Nephron (organoid): ENCODE measurements around the gene CFD.

ENCODE experiments used
- H3K27ac Mint-ChIP-seq, 3 experiments: 2 replicates each; pipeline ENCODE4 v1.8.0; 2020; ENCODE audit warnings: mixed read lengths in 3 of 3, mild to moderate bottlenecking in 2 of 3, moderate library complexity in 1 of 3
- H3K27me3 Mint-ChIP-seq: 2 replicates; pipeline ENCODE4 v1.8.0; 2021; ENCODE audit warnings: low read depth, mild to moderate bottlenecking, moderate library complexity, mixed read lengths
- H3K36me3 Mint-ChIP-seq: 2 replicates; pipeline ENCODE4 v1.8.0; 2020; ENCODE audit warnings: low read depth, mixed read lengths
- H3K4me1 Mint-ChIP-seq: 2 replicates; pipeline ENCODE4 v1.8.0; 2020; ENCODE audit warnings: mixed read lengths
- H3K4me3 Mint-ChIP-seq, 3 experiments: 2 replicates each; pipeline ENCODE4 v1.8.0; 2020; ENCODE audit warnings: mild to moderate bottlenecking in 3 of 3, mixed read lengths in 3 of 3, moderate library complexity in 2 of 3
- H3K9me3 Mint-ChIP-seq: 2 replicates; pipeline ENCODE4 v1.8.0; 2020; ENCODE audit warnings: mixed read lengths
- CTCF ChIP-seq, 3 experiments: fragments of 200-600 bp; sonication (generic); IDR thresholded peaks; one replicate each; pipeline ENCODE4 v1.5.0; 2021; ENCODE audit warnings: antibody characterized with exemption in 3 of 3; ENCODE audit not compliant: unreplicated experiment in 3 of 3

Gene CFD

DNA sequence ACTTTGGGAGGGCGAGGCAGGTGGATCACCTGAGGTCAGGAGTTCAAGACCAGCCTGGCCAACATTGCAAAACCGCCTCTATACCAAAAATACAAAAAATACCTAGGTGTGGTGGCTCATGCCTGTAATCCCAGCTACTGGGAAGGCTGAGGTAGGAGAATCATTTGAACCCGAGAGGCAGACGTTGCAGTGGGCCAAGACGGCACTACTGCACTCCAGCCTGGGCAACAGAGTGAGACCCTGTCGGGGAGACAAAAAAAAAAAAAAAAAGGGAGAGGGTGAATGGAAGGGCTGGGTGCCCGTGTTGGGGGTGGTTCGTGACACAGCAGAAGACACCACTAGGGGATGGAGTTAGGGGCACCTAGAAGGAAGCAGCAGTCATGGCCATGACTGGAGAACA is 10.8 kb downstream of the CFD start:
- Mint-ChIP-seq H3K36me3 (peaks cover 27% of the 10 kb centered on the region), H3K27ac (peak overlapping the region in 1 of 3 experiments; percentile 59)

GRCh38 chr19:870963-871401 is 11.5 kb downstream of the CFD start:
- H3K9me3 Mint-ChIP-seq = no peaks in the 10 kb centered on the region
- peaks cover 11% of the 10 kb centered on the region for H3K4me1 Mint-ChIP-seq
- H3K4me3 Mint-ChIP-seq = no peak overlapping the region
- H3K27ac Mint-ChIP-seq = no peak overlapping the region
- H3K27me3 Mint-ChIP-seq = no peaks in the 10 kb centered on the region
- H3K36me3 Mint-ChIP-seq = peaks cover 28% of the 10 kb centered on the region
- no peak for TF ChIP-seq CTCF (IDR thresholded peaks at IDR 0.05; ENCODE audit: unreplicated experiment in 3 of 3)

More for the DNA sequence above, 10.8 kb downstream of the CFD start:
- TF ChIP-seq CTCF (IDR thresholded peaks at IDR 0.05; ENCODE audit: unreplicated experiment in 3 of 3) = no peak
- Mint-ChIP-seq H3K4me3 (no peak overlapping the region), H3K9me3 (no peaks in the 10 kb centered on the region), H3K27me3 (no peaks in the 10 kb centered on the region), H3K4me1 (peaks cover 11% of the 10 kb centered on the region)

DNA sequence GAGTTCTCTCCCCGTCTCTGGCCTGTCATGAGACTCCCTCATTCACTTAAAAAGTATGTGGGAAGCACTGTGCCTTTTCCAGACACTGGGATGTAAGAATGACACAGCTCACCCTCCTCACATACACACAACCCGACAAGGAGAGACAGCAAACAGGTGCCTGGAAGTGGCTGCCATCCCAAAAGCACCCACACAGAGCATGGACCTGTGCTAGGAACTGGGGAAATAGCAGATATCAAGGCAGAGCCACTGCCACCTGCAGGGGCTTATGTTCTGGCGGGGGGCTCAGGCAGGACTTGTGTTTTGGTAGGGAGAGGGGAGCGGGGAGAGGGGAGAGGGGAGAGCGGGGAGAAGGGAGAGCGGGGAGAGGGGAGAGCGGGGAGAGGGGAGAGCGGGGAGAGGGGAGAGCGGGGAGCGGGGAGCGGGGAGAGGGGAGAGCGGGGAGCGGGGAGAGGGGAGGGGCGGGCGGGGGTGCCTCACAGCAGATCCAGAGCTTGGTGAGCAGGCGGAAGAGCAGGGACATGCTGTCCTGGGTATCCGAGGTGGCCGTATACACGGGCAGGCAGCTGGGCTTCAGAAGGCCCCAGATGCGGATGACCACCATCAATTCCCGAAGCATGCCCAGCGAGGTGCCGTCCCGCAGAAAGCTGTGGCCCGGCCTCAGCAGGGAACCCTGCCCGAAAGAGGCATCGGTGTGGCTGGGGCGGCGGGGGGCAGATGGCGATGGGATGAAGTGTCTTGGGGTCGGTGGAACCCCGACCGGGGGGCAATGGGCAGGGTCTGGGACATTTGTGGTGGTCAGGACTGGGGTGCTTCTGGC is 12.2 kb downstream of the CFD start:
- no peak overlapping the region for H3K4me3 Mint-ChIP-seq
- H3K9me3 Mint-ChIP-seq = no peaks in the 10 kb centered on the region
- H3K27ac Mint-ChIP-seq = peak overlapping the region in 2 of 3 experiments; percentile 63 to 71
- H3K36me3 Mint-ChIP-seq = peaks cover 32% of the 10 kb centered on the region
- no peaks in the 10 kb centered on the region for H3K27me3 Mint-ChIP-seq
- peaks cover 11% of the 10 kb centered on the region for H3K4me1 Mint-ChIP-seq
- no peak for TF ChIP-seq CTCF (IDR thresholded peaks at IDR 0.05; ENCODE audit: unreplicated experiment in 3 of 3)

DNA sequence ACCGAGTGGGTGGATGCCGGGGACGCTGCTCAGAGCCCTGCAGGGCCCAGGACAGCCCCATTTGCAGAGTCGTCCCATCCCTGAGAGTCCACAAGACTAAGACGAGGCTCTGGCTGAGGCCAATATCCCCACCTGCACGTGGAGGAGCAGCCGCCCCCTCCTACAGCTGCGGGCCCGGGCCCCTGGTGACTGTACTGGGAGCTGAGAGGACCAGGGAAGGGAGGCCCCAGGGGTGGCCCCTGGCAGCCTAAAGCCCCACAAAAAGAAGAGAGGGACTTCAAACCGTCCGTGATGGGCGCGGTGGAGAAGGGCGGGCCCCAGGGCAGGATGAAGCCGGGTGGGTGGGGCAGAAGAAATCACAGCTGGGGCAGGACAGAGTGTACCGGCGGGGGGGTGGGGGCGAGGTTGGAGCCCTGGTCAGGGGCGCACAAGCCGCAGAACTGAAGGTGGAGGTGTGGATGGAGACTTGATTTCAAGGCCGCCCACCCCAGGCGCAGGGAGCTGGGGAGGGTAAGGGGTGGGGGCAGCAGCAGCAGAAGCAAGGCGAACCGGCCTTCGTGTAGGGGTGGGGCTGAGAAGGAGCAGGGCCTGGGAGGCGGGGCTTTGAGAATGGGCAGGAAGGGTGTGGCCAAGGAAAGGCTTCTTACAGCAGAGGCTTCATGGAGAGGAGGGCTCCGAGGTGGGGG is 12.9 kb downstream of the CFD start:
- H3K27ac Mint-ChIP-seq = no peak overlapping the region
- no peaks in the 10 kb centered on the region for H3K9me3 Mint-ChIP-seq
- no peak for TF ChIP-seq CTCF (IDR thresholded peaks at IDR 0.05; ENCODE audit: unreplicated experiment in 3 of 3)
- H3K27me3 Mint-ChIP-seq = no peaks in the 10 kb centered on the region
- H3K36me3 Mint-ChIP-seq = peaks cover 29% of the 10 kb centered on the region
- H3K4me1 Mint-ChIP-seq = peaks cover 8% of the 10 kb centered on the region
- no peak overlapping the region for H3K4me3 Mint-ChIP-seq

DNA sequence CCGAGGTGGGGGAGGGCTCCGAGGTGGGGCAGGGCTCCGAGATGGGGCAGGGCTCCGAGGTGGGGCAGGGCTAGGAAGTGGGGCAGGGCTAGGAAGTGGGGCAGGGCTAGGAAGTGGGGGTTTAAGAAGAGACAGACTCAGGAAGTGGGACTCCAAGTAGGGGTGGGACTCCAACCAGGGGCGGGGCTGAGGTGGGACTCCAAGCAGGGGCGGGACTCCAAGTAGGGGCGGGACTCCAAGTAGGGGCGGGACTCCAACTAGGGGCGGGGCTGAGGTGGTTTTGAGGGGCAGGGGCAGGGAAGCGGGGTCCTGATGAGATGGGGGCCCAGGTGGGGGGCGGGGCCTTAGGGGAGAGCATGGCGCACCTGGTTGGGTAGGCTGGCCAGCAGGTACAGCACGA is 13.6 kb downstream of the CFD start:
- no peak for TF ChIP-seq CTCF (IDR thresholded peaks at IDR 0.05; ENCODE audit: unreplicated experiment in 3 of 3)

More for the DNA sequence above, 13.6 kb downstream of the CFD start:
- Mint-ChIP-seq H3K36me3 (peaks cover 25% of the 10 kb centered on the region), H3K9me3 (no peaks in the 10 kb centered on the region), H3K4me1 (peaks cover 5% of the 10 kb centered on the region), H3K4me3 (no peak overlapping the region), H3K27ac (no peak overlapping the region), H3K27me3 (no peaks in the 10 kb centered on the region)
